Measurements from ENCODE around the gene GOSR2. TPM values are rescaled to one million over a fixed set of nuclear protein-coding genes. Genes with fewer than 3 reads are reported as not detected.
A peak's percentile ranks its signal among the peaks of the same experiment; 100 is the strongest.

Gene GOSR2
- total and polyA plus RNA-seq, 9 of the 15 experiments (the other 6 are each of a cell fraction or from before 2014, with no cell fraction given): 32.7 to 96.3 (median 48.9) TPM

- TF ChIP-seq POLR2AphosphoS5 (IDR thresholded peaks at IDR 0.05; ENCODE audit: control insufficient read depth, insufficient read depth, low read depth, low read length) (peak; percentile 42; the same call in 1 of the 2 replicates), ZNF444 (CRISPR knock-in tag; IDR thresholded peaks at IDR 0.05) (no peak)
Observed at GRCh38 chr17:46976626-46977270, 53.8 kb downstream of the GOSR2 start (continued).

- WGBS (ENCODE audit: insufficient coverage, low coverage, missing lambda C conversion rate): 28% methylated on average over 7 of the region's 7 CpGs
- H3K9ac ChIP-seq (ENCODE audit: insufficient read depth in 1 of 2, low read depth in 2 of 2, low read length in 2 of 2): peak overlapping the region in 1 of 2 experiments; percentile 21; a peak in 1 of 4 replicates
- no peaks in the 10 kb centered on the region for H3K9me1 ChIP-seq (ENCODE audit: control insufficient read depth, insufficient read depth, low read length)
- ATAC-seq (peak; percentile 91), DNase-seq (ENCODE audit: extremely low read depth in 1 of 4, low spot score in 3 of 4) (peak; percentile 37 to 64 (median 46)), FAIRE-seq (peak; percentile 65)
- H3K4me1 ChIP-seq (replicated peaks in 1 of 2; ENCODE audit: control insufficient read depth in 2 of 2, insufficient read depth in 2 of 2, low read length in 2 of 2): peaks cover 10 to 30% of the 10 kb centered on the region in 2 experiments; a peak in 4 of 5 replicates
- H4K20me1 ChIP-seq (replicated peaks; ENCODE audit: control insufficient read depth, insufficient read depth, low read length): peaks cover 4% of the 10 kb centered on the region; the same call in 1 of the 2 replicates
- peak overlapping the region; percentile 72 for H3K4me2 ChIP-seq (ENCODE audit: insufficient read depth, low read length)
- H3K36me3 ChIP-seq (ENCODE audit: control insufficient read depth, insufficient read depth, low read length): no peaks in the 10 kb centered on the region
- ChIA-PET CTCF (ENCODE audit: low intra/inter-chr PET ratio) (no interaction called here), POLR2A (interaction anchor here (0.6 to 1.5 kb wide), 4 partner anchors 10 to 1805 kb away, joined by 3 read pairs; no protein-coding TSS in a partner anchor)
- peaks cover 30 to 56% of the 10 kb centered on the region in 2 experiments; a peak in 4 of 5 replicates for H3K27me3 ChIP-seq (ENCODE audit: control insufficient read depth in 2 of 2, insufficient read depth in 2 of 2, low read length in 2 of 2)
- no TSS peak for BruUV-seq (replicated peaks)
- intact Hi-C loops (cut with micrococcal nuclease) (no loop called here), in situ Hi-C loops (cut with MboI) (loop anchor here (25.0 kb wide), 1 partner anchor 635 kb away; no protein-coding TSS in a partner anchor)
- no peak overlapping the region for H3K4me3 ChIP-seq
- no peaks in the 10 kb centered on the region for H3K9me3 ChIP-seq (replicated peaks; ENCODE audit: control insufficient read depth, insufficient read depth, low read depth, low read length)
- peak overlapping the region; percentile 12 for H2AFZ ChIP-seq (ENCODE audit: low read depth, low read length)
- no peaks in the 10 kb centered on the region for H3K79me2 ChIP-seq (ENCODE audit: control insufficient read depth, insufficient read depth, low read length)
- H3K27ac ChIP-seq (ENCODE audit: extremely low read depth, low read depth, low read length): no peak overlapping the region
- TF ChIP-seq ZBTB7A (IDR thresholded peaks at IDR 0.05; ENCODE audit: borderline replicate concordance, control insufficient read depth, low read depth, low read length) (0 out of 2 replicates have a peak, but pooled peaks have one; percentile 61), CHD2 (IDR thresholded peaks at IDR 0.05; ENCODE audit: low read depth, low read length) (no peak), CTCF (IDR thresholded peaks at IDR 0.05 in 2 of 3, conservative IDR thresholded peaks at IDR 0.05 in 1 of 3; ENCODE audit: insufficient read depth in 2 of 3, low read depth in 1 of 3, low read length in 3 of 3) (peak; percentile 66 to 98 (median 72)), NCOA2 (IDR thresholded peaks at IDR 0.05; ENCODE audit: partially characterized antibody in 2 of 2) (no peak), ZBTB1 (CRISPR knock-in tag; IDR thresholded peaks at IDR 0.05; ENCODE audit: borderline replicate concordance, low read depth) (no peak), BRD4 (IDR thresholded peaks at IDR 0.05) (no peak), MBD1 (CRISPR knock-in tag; IDR thresholded peaks at IDR 0.05) (no peak), ZNF830 (CRISPR knock-in tag; IDR thresholded peaks at IDR 0.05) (no peak), RAD21 (CRISPR knock-in tag; conservative IDR thresholded peaks at IDR 0.05 in 1 of 2, IDR thresholded peaks at IDR 0.05 in 1 of 2) (peak in 1 of 2 experiments; percentile 38; a peak in 2 of 4 replicates), YY1 (IDR thresholded peaks at IDR 0.05; ENCODE audit: borderline replicate concordance in 1 of 3, control insufficient read depth in 1 of 3, extremely low read depth in 1 of 3, insufficient read depth in 3 of 3, insufficient read length in 1 of 3, insufficient replicate concordance in 2 of 3, low read depth in 1 of 3, low read length in 2 of 3) (peak in 2 of 3 experiments; percentile 73 to 84), KAT7 (CRISPR knock-in tag; IDR thresholded peaks at IDR 0.05; ENCODE audit: borderline replicate concordance) (no peak), STAT5B (CRISPR knock-in tag; IDR thresholded peaks at IDR 0.05) (no peak)
Observed at GRCh38 chr17:46977348-46977747, 54.4 kb downstream of the GOSR2 start.
